ENCODE data around the gene KRTAP3-1. TPM values are rescaled to one million over a fixed set of nuclear protein-coding genes. Genes with fewer than 3 reads are reported as not detected.

KRTAP3-1 gene
- total RNA-seq, 1 donor: not detected

GRCh38 chr17:40993084-40993483 lies 15.8 kb downstream of the KRTAP3-1 start:
- H3K4me3 ChIP-seq (ENCODE audit: low read depth, low read length): no peak overlapping the region
- DNase-seq (ENCODE audit: low read depth): no peak
- no peak for TF ChIP-seq CTCF (IDR thresholded peaks at IDR 0.05; ENCODE audit: insufficient read depth, low read length)

DNA sequence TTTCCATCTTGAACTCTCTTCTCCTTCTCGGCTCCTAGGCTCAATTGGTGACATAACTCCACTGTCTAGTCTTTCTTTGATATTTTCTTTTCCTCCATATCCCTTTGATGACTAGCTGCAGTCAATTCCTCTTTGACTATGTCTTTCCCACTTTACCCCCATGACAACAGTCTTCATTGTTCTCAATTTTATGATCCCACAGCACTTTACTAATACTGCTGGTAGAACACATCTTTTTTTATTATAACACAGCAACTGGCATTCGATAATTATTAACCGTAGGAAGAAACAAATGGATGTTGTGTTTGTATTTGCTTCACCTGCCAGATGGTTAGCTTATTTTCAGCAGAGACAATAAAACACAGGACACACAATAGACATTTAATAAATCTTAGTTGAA lies 16.3 kb downstream of the KRTAP3-1 start:
- DNase-seq (ENCODE audit: low read depth): no peak
- H3K4me3 ChIP-seq (ENCODE audit: low read depth, low read length): no peak overlapping the region
- no peak for TF ChIP-seq CTCF (IDR thresholded peaks at IDR 0.05; ENCODE audit: insufficient read depth, low read length)

DNA sequence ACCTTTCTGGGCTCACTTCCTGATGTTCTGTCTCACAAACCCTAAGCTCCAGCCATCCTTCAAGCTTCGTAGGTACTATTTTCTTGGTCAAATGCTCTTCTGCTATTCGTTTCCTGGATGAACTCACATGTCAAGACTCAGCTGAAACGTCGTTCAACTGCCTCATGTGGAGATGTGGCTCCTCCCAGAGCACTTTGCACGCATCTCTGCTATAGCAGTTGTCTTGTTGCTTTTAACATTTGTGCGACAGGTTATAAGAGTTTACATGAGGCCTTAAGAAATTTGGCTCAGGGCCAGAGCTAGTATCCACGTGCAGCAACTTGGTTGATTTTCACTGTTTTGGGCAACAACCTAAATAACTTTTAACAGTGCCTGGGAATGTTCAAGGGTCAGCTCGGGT lies 22.0 kb downstream of the KRTAP3-1 start:
- DNase-seq (ENCODE audit: low read depth): no peak
- no peak for TF ChIP-seq CTCF (IDR thresholded peaks at IDR 0.05; ENCODE audit: insufficient read depth, low read length)
- H3K4me3 ChIP-seq (ENCODE audit: low read depth, low read length): no peak overlapping the region

DNA sequence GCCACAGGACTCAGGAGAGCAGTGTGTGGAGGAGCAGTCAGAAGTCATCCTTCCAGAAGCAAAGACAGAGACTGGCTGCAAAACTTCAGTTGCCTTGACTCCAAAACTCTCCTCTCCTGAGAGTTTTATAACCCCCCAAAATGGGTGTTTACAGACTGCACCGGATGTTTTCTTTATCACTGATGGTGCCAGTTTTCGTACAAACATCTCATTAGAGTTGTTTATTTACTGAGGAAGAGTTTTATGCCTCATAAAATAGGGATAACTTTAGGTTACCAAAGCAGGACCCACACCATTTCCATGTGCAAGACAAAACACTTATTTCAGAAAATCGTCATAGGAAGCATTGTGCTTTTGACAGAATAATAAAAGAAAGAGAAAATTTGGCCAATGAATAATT lies 24.7 kb downstream of the KRTAP3-1 start, which contains the start of gene KRT40:
Gene KRT40, minus strand, starts transcription at position 101 of the 400 bp plus-strand sequence. Its CDS starts 53 bp downstream, at position 48.
- no peak within 1 kb of the TSS for H3K4me3 ChIP-seq (ENCODE audit: low read depth, low read length)
- DNase-seq (ENCODE audit: low read depth): no peak
- no peak for TF ChIP-seq CTCF (IDR thresholded peaks at IDR 0.05; ENCODE audit: insufficient read depth, low read length)

- no peak for DNase-seq (ENCODE audit: low read depth)
- no peak for TF ChIP-seq CTCF (IDR thresholded peaks at IDR 0.05; ENCODE audit: insufficient read depth, low read length)
- no peak overlapping the region for H3K4me3 ChIP-seq (ENCODE audit: low read depth, low read length)
Measured at GRCh38 chr17:40981115-40981514, 27.8 kb downstream of the KRTAP3-1 start.

GRCh38 chr17:40980596-40980995 lies 28.3 kb downstream of the KRTAP3-1 start:
- no peak overlapping the region for H3K4me3 ChIP-seq (ENCODE audit: low read depth, low read length)
- peak; percentile 39 for DNase-seq (ENCODE audit: low read depth)
- no peak for TF ChIP-seq CTCF (IDR thresholded peaks at IDR 0.05; ENCODE audit: insufficient read depth, low read length)

DNA sequence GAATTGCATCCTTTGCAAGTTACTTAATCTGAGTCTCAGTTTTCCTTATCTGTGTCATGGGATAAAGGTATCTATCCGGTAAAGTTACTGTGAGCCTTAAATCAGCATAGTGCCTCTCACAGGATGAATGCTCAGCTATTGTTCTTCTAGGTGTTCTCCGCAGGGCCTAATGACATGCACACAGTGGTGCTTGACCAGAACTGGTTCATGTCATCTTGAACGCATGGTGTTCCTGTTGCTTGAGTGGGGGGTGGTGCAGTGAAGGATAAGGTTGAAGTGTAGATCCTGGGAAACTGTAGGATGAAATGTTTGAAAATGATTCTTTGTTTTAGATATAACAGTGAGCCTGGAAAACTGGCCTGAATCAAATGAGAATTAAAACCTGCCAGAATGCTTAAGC lies 28.8 kb downstream of the KRTAP3-1 start:
- no peak for DNase-seq (ENCODE audit: low read depth)
- TF ChIP-seq CTCF (IDR thresholded peaks at IDR 0.05; ENCODE audit: insufficient read depth, low read length): no peak
- H3K4me3 ChIP-seq (ENCODE audit: low read depth, low read length): no peak overlapping the region
